ENCODE measurements around the gene IL1RAP.

Gene IL1RAP

DNA sequence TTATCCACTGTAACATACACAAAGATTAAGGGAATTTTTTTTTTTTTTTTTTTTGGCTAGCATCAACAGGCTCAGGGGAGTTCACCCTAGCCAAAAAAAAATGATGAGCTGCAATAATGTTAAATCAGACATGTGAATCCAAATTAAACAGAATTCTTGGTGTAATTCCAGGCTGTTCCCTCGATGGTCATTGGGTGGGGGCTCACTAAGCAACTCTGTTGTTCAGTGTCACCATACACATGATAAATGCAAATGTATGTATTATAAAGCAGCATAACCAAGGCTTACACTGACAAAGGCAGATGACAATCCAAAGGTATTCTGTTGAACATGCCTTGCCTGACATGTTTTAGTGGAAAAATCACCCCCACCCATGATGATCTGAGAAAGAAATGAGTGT is 29.0 kb downstream of the IL1RAP start:
- no peak for DNase-seq (ENCODE audit: low spot score)
- TF ChIP-seq, protein P1, sequence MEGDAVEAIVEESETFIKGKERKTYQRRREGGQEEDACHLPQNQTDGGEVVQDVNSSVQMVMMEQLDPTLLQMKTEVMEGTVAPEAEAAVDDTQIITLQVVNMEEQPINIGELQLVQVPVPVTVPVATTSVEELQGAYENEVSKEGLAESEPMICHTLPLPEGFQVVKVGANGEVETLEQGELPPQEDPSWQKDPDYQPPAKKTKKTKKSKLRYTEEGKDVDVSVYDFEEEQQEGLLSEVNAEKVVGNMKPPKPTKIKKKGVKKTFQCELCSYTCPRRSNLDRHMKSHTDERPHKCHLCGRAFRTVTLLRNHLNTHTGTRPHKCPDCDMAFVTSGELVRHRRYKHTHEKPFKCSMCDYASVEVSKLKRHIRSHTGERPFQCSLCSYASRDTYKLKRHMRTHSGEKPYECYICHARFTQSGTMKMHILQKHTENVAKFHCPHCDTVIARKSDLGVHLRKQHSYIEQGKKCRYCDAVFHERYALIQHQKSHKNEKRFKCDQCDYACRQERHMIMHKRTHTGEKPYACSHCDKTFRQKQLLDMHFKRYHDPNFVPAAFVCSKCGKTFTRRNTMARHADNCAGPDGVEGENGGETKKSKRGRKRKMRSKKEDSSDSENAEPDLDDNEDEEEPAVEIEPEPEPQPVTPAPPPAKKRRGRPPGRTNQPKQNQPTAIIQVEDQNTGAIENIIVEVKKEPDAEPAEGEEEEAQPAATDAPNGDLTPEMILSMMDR (IDR thresholded peaks at IDR 0.05; ENCODE audit: extremely low read depth, missing control alignments), result no peak

DNA sequence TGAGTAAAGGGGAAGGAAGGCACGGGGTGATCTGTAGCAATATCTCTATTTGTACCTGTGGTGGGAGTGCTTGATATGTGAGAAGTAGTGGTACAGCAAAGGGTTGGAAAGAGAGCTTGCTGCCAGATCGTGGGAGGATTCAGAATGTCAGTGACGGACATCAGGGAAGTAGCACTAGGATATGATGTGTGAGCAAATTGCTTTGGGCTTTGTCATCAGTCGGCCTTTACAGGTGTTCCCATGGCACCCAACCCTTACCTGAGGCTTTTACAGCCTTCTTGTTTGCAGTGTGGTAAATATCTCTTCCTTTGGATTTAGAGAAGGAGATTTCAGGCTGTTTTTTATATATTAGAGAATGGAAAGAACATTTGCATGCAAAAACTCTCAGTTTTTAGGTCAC is 29.8 kb downstream of the IL1RAP start:
- TF ChIP-seq, protein P1 (IDR thresholded peaks at IDR 0.05; ENCODE audit: extremely low read depth, missing control alignments), result no peak
- no peak for DNase-seq (ENCODE audit: low spot score)

DNA sequence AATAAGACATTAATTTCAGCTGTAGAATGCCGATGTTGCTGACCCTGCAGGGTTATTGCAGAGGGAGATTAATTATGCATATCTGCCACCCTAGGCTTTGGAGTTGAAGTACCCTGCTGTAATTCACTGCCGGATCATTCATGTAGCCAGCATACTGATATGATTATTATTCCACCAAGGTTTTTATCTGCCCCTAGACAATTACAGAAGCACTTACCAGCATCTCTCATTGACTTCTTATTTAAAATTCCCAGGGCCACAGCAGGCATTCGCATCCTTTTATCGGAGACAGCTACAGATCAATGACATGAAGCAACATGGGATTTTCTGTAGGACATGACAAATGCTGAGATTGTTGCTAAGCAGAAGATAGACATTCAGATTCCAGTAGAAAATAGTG is 31.3 kb downstream of the IL1RAP start:
- DNase-seq (ENCODE audit: low spot score), result no peak
- TF ChIP-seq, protein P1 (IDR thresholded peaks at IDR 0.05; ENCODE audit: extremely low read depth, missing control alignments), result no peak

DNA sequence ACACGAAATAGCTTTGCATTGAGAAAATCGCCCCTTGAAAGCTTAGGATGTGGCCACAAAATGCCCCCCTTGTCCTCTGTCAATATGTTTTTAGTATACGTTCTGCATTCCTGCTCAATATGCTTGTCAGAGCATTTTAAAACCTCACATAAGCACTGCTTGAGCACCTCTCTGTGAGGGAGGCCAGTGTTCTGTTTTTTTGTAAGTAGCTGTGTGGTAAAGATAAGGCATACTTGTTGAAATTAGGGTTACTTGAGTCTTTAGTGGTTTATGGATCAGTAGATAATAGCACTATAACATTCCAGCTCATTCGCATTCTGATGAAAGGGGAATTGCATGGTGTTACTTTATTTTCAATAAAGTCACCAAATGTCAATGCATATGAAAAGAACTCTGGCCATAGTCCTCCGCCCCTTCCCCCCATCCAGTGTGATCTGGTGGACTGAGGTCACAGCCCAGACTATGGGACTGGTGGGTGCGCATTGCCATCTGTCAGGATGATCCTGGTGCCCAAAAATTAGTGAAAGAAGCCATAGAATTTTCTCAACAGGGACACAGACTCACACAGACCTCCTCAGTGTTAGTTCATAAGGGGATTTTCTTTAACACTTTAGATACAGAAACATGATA is 33.1 kb downstream of the IL1RAP start:
- DNase-seq (ENCODE audit: low spot score), result no peak
- TF ChIP-seq, protein P1 (IDR thresholded peaks at IDR 0.05; ENCODE audit: extremely low read depth, missing control alignments), result no peak

DNA sequence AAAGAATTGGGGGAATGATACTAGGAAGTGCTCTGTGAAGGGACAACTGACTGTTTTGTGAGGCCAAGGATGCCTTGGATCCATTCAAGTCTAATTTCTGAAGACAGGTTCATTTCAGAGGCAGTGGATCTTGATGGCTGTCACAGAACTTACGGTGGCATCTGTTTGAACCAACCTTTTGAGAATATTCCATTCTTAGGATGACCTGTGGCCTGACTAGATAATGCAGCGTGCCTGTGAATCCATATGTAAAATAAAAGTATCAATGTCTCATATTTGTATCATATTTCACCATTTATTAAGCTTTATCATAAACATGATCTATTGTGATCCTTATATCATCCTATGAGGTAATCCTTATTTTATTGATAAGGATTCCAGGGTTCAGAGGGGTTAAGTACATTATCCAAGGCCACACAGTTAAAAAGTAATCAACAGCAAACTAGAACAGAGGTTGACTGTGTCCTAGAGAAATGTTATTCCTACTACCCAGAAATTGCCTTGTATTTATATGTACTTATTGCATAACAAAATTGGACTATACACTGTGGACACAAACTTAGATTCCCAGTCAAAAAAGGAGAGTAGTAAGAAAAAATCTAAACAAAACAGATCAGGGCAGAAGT is 34.3 kb downstream of the IL1RAP start:
- no peak for DNase-seq (ENCODE audit: low spot score)
- TF ChIP-seq, protein P1 (IDR thresholded peaks at IDR 0.05; ENCODE audit: extremely low read depth, missing control alignments), result no peak

DNA sequence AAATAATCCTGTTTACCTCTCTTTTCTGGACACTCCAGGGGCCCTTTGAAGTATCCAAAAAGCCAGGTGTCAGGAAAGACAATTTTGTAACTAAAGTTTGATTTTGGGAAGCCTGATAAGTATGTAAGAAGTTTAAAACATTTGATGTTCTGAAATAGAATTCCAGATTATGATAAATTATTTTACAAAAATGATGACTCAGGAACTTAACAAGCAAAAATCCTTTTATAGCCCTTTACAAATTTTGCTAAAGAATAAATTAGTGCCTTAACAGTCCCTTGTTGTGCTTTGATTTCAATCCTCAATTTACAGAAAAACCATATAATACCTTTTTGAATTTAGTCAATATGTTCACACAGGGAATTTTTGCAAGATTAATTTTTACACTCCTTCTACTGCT is 38.1 kb downstream of the IL1RAP start:
- TF ChIP-seq, protein P1 (IDR thresholded peaks at IDR 0.05; ENCODE audit: extremely low read depth, missing control alignments), result no peak
- DNase-seq (ENCODE audit: low spot score), result no peak

DNA sequence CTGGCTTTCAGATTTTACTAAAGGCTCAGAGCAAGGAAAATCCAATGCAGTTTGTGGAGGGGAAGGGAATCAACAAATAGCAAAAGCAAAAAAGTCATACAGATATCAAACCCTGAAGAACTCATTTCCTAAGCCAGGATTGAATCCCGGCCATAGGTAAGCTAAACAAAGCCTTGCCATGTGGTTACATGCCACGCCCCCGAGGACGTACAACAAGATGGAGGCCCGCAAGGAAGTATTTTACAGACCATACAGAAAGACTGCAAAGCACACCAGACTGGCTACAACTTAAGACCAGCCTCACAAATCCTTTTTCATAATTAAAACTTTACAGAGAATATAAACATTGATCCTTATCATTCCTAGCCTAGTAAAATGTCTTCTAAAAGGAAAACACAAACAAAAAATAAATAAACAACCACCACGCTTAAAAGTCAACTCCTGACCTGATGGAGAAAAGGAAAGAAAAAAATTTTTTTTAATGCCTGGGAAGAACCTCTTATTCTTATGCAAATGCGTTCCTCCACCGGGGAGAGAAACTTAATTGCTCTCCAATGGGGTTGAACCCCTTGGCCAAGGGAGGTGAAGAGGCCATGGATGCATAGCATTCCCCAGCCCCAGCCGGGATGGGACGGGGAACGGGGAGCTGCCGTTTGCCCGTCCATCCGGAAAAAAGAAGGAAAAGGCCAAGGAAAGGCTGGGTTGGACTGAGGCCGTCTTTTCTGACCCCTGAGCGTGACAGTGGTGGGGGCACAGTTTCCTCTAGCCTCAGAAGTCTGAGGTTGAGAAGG is 39.3 kb downstream of the IL1RAP start:
- DNase-seq (ENCODE audit: low spot score), result no peak
- TF ChIP-seq, protein P1 (IDR thresholded peaks at IDR 0.05; ENCODE audit: extremely low read depth, missing control alignments), result no peak

Measured in GM20000 (cell line).